Measurements from ENCODE around the gene ADRA1B.

The ADRA1B gene

DNA sequence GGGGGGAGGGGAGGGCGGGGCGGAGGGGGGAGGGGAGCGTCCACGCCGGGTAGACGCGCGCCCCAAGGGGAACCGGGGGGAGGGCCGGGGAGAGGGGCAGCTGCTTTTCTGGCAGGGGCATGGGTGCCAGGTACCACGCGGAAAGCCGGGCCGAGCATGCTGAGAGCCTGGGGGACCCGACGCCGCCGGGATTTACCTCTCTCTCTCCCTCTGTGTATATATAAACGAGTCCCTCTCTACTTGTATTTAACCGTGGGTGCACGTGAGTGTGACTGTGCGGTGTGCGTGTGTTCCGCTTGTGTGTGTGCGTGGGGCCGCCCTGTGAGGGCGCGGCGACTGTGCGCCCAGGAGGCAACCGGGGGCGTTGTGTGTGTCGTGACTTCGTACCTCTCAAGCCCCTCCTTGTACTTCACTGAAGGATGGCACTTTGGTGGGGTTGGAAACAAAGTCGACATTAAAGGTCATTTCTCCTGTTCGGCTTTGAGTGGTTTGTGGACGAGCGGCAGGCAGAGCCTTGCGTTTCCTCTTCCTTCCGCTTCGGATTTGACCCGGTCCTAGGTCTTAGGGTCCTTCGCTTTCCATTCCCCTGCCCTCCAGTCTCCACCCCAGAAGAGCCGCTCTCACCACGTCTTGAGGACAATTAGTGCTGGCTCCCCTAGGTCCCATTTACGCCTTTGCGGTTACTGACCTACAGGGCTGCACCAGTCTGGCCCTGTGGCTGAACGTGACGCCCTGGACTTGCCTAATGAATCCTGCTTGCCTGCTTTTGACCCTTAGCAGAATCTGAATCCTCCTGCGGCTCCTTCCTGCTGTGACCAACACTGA, 56.5 kb downstream of the ADRA1B start:
- no peak overlapping the region for H3K4me3 ChIP-seq (ENCODE audit: low read depth, low read length)
- H3K27ac ChIP-seq = no peak overlapping the region
- TF ChIP-seq, protein P1, sequence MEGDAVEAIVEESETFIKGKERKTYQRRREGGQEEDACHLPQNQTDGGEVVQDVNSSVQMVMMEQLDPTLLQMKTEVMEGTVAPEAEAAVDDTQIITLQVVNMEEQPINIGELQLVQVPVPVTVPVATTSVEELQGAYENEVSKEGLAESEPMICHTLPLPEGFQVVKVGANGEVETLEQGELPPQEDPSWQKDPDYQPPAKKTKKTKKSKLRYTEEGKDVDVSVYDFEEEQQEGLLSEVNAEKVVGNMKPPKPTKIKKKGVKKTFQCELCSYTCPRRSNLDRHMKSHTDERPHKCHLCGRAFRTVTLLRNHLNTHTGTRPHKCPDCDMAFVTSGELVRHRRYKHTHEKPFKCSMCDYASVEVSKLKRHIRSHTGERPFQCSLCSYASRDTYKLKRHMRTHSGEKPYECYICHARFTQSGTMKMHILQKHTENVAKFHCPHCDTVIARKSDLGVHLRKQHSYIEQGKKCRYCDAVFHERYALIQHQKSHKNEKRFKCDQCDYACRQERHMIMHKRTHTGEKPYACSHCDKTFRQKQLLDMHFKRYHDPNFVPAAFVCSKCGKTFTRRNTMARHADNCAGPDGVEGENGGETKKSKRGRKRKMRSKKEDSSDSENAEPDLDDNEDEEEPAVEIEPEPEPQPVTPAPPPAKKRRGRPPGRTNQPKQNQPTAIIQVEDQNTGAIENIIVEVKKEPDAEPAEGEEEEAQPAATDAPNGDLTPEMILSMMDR (IDR thresholded peaks at IDR 0.05; ENCODE audit: low read depth, low read length) = no peak
- H3K36me3 ChIP-seq = no peaks in the 10 kb centered on the region
- no peaks in the 10 kb centered on the region for H3K9me3 ChIP-seq (ENCODE audit: severe bottlenecking)
- peaks cover 8% of the 10 kb centered on the region for H3K27me3 ChIP-seq (ENCODE audit: insufficient read depth, low read depth, severe bottlenecking)
- DNase-seq = no peak

- Histone ChIP-seq H3K4me3 (ENCODE audit: low read depth, low read length) (no peak overlapping the region), H3K27ac (no peak overlapping the region), H3K9me3 (ENCODE audit: severe bottlenecking) (no peaks in the 10 kb centered on the region), H3K36me3 (no peaks in the 10 kb centered on the region), H3K27me3 (ENCODE audit: insufficient read depth, low read depth, severe bottlenecking) (peaks cover 8% of the 10 kb centered on the region)
- DNase-seq = peak; percentile 53
- TF ChIP-seq, protein P1 (IDR thresholded peaks at IDR 0.05; ENCODE audit: low read depth, low read length) = peak; percentile 63; the same call in 1 of the 2 replicates
Observed at GRCh38 chr5:159975462-159976019, 59.3 kb downstream of the ADRA1B start.

GRCh38 chr5:159976921-159977320, 60.6 kb downstream of the ADRA1B start:
- TF ChIP-seq, protein P1 (IDR thresholded peaks at IDR 0.05; ENCODE audit: low read depth, low read length) = no peak
- no peaks in the 10 kb centered on the region for H3K27me3 ChIP-seq (ENCODE audit: insufficient read depth, low read depth, severe bottlenecking)
- no peaks in the 10 kb centered on the region for H3K36me3 ChIP-seq
- no peaks in the 10 kb centered on the region for H3K9me3 ChIP-seq (ENCODE audit: severe bottlenecking)
- H3K4me3 ChIP-seq (ENCODE audit: low read depth, low read length) = no peak overlapping the region
- no peak overlapping the region for H3K27ac ChIP-seq
- no peak for DNase-seq

DNA sequence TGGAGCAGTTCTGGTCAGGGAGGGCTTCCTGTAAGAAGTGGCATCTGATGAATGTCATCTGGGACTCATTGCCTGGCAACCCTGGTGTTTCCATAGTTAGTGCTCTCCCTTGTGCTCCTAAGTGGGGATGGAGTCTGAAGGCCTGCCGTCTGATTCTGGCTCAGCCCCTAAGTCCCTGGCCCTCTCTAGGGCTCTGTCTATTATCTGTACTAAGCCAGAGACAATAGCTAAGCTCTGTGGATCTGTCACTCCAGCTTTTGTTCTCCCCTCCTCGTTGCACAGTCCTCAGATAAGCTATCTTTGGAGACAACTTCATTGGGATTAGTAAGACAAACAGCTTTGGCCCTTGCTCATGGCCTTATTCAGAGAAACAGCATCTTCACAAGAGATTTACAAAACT, 62.1 kb downstream of the ADRA1B start:
- TF ChIP-seq, protein P1 (IDR thresholded peaks at IDR 0.05; ENCODE audit: low read depth, low read length) = no peak
- DNase-seq = peak; percentile 79
- Histone ChIP-seq H3K9me3 (ENCODE audit: severe bottlenecking) (no peaks in the 10 kb centered on the region), H3K27ac (peak overlapping the region; percentile 35), H3K4me3 (ENCODE audit: low read depth, low read length) (no peak overlapping the region), H3K36me3 (no peaks in the 10 kb centered on the region), H3K27me3 (ENCODE audit: insufficient read depth, low read depth, severe bottlenecking) (no peaks in the 10 kb centered on the region)

GRCh38 chr5:159982421-159983173, 66.3 kb downstream of the ADRA1B start:
- H3K27me3 ChIP-seq (ENCODE audit: insufficient read depth, low read depth, severe bottlenecking) = no peaks in the 10 kb centered on the region
- H3K4me3 ChIP-seq (ENCODE audit: low read depth, low read length) = no peak overlapping the region
- no peaks in the 10 kb centered on the region for H3K36me3 ChIP-seq
- no peaks in the 10 kb centered on the region for H3K9me3 ChIP-seq (ENCODE audit: severe bottlenecking)
- no peak overlapping the region for H3K27ac ChIP-seq
- TF ChIP-seq, protein P1 (IDR thresholded peaks at IDR 0.05; ENCODE audit: low read depth, low read length) = no peak
- no peak for DNase-seq
